ENCODE data around the gene WDR5.

GRCh38 chr9:134127616-134128015, 8.3 kb upstream of the WDR5 start:
- no peak for TF ChIP-seq POLR2A (IDR thresholded peaks at IDR 0.05)
- TF ChIP-seq, protein P1, sequence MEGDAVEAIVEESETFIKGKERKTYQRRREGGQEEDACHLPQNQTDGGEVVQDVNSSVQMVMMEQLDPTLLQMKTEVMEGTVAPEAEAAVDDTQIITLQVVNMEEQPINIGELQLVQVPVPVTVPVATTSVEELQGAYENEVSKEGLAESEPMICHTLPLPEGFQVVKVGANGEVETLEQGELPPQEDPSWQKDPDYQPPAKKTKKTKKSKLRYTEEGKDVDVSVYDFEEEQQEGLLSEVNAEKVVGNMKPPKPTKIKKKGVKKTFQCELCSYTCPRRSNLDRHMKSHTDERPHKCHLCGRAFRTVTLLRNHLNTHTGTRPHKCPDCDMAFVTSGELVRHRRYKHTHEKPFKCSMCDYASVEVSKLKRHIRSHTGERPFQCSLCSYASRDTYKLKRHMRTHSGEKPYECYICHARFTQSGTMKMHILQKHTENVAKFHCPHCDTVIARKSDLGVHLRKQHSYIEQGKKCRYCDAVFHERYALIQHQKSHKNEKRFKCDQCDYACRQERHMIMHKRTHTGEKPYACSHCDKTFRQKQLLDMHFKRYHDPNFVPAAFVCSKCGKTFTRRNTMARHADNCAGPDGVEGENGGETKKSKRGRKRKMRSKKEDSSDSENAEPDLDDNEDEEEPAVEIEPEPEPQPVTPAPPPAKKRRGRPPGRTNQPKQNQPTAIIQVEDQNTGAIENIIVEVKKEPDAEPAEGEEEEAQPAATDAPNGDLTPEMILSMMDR (IDR thresholded peaks at IDR 0.05), result no peak

All from vagina (tissue), 2 donors.